GM23248 (cell line): ENCODE measurements around the gene ALPK3.

ENCODE experiments used
- EZH2 ChIP-seq: fragments of 200-600 bp; sonication (generic); IDR thresholded peaks from 2 replicates; pipeline ENCODE4 v1.6.1; 2018; ENCODE audit warnings: antibody characterized with exemption, mild to moderate bottlenecking; ENCODE audit not compliant: insufficient read depth, poor library complexity, severe bottlenecking
- EZH2phosphoT487 ChIP-seq: fragments of 200-600 bp; sonication (generic); IDR thresholded peaks from 2 replicates; pipeline ENCODE4 v1.6.1; 2018; ENCODE audit warnings: antibody characterized with exemption, moderate library complexity, mild to moderate bottlenecking, low read depth; ENCODE audit not compliant: insufficient read depth

GRCh38 chr15:84922530-84922929 lies 105.4 kb downstream of the ALPK3 start:
- TF ChIP-seq EZH2 (no peak), EZH2phosphoT487 (no peak)
